ENCODE results near the gene CDC42BPA.

Gene CDC42BPA

GRCh38 chr1:227299688-227300087 lies 18.6 kb downstream of the CDC42BPA start:
- no peak for DNase-seq (ENCODE audit: extremely low spot score)
- no peak for TF ChIP-seq CTCF (IDR thresholded peaks at IDR 0.05; ENCODE audit: control extremely low read depth, extremely low read depth, low read depth, missing control alignments)
- POLR2A ChIA-PET = no interaction called here
- CTCF ChIA-PET = no interaction called here

- no peak for TF ChIP-seq CTCF (IDR thresholded peaks at IDR 0.05; ENCODE audit: control extremely low read depth, extremely low read depth, low read depth, missing control alignments)
- CTCF ChIA-PET = interaction anchor here (0.9 to 1.1 kb wide), 3 partner anchors 11 to 30 kb away, joined by 3 to 4 read pairs (median 3); no protein-coding TSS in a partner anchor
- POLR2A ChIA-PET = no interaction called here
- no peak for DNase-seq (ENCODE audit: extremely low spot score)
These were observed 19.1 kb downstream of the CDC42BPA start for GRCh38 chr1:227299241-227299627.

- no peak for TF ChIP-seq CTCF (IDR thresholded peaks at IDR 0.05; ENCODE audit: control extremely low read depth, extremely low read depth, low read depth, missing control alignments)
- CTCF ChIA-PET = interaction anchor here (0.9 to 1.1 kb wide), 3 partner anchors 10 to 30 kb away, joined by 3 to 4 read pairs (median 3); no protein-coding TSS in a partner anchor
- POLR2A ChIA-PET = no interaction called here
- no peak for DNase-seq (ENCODE audit: extremely low spot score)
These were observed 19.6 kb downstream of the CDC42BPA start for GRCh38 chr1:227298512-227299240.

- ChIA-PET CTCF (no interaction called here), POLR2A (no interaction called here)
- no peak for DNase-seq (ENCODE audit: extremely low spot score)
- TF ChIP-seq CTCF (IDR thresholded peaks at IDR 0.05; ENCODE audit: control extremely low read depth, extremely low read depth, low read depth, missing control alignments) = no peak
These were observed 21.1 kb downstream of the CDC42BPA start for GRCh38 chr1:227297073-227297793.

- DNase-seq (ENCODE audit: extremely low spot score) = no peak
- POLR2A ChIA-PET = no interaction called here
- CTCF ChIA-PET = no interaction called here
- no peak for TF ChIP-seq CTCF (IDR thresholded peaks at IDR 0.05; ENCODE audit: control extremely low read depth, extremely low read depth, low read depth, missing control alignments)
These were observed 22.7 kb downstream of the CDC42BPA start for GRCh38 chr1:227295609-227296008.

GRCh38 chr1:227285745-227286144 lies 32.5 kb downstream of the CDC42BPA start:
- no peak for DNase-seq (ENCODE audit: extremely low spot score)
- CTCF ChIA-PET = interaction anchor here (1.7 kb wide), 1 partner anchor 11 kb away, joined by 3 read pairs; no protein-coding TSS in a partner anchor
- POLR2A ChIA-PET = no interaction called here
- TF ChIP-seq CTCF (IDR thresholded peaks at IDR 0.05; ENCODE audit: control extremely low read depth, extremely low read depth, low read depth, missing control alignments) = no peak
